Subcutaneous preadipocyte (primary cell): ENCODE data around the gene DKK2. TPM values are rescaled to one million over a fixed set of nuclear protein-coding genes. Genes with fewer than 3 reads are reported as not detected.

Experiments
- total RNA-seq: library from RNA; depleted of rRNA; stranded (reverse); fragments of >200 nt; gene quantifications from 2 replicates; pipeline ENCODE4 v1.2.3, GENCODE V29; 2012

Gene DKK2, protein sequence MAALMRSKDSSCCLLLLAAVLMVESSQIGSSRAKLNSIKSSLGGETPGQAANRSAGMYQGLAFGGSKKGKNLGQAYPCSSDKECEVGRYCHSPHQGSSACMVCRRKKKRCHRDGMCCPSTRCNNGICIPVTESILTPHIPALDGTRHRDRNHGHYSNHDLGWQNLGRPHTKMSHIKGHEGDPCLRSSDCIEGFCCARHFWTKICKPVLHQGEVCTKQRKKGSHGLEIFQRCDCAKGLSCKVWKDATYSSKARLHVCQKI
- 0.37 and 0.39 TPM in 2 replicates for total RNA-seq

DNA sequence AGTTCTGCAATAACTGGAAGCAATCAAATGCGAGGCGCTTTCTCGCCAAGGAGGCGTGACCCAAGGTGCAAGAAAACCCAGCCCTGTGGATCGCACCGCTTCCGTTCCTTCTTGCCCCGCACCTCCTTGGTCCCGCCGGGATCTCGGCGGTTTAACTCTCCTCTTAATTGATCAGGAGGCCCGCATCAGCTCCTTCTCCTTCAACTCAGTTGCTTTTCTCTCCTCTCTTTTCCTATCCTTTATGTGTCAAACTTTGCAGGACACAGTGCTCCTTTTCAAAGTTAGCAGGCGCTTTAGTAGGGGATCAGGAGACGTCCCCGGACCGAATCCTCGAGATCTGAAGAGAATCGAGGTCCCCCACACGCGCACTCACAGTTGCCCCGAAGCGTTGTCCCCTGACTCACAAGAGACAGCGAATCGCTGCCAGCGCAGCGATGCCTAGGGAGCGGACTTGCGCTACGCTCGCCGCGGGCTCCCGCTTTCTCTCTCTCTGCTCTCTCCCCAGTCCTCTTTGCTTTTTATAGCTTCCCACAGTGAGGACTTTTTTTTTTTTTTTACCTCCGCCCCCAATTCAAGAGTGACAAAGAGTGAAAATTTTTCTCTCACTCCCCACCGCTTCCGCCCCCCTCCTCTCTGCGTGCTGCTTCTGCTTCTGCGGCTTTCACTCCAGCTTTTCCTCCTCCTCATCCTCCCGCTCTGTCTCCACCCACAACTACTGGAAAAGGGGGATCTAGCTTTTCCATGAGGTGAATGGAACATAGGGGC, at the start of gene DKK2:
Gene DKK2 (minus strand): TSS at position 495 of the 765 bp plus-strand sequence. CDS start 722 bp downstream, outside the sequence.

